Head of caudate nucleus (tissue), 42 donors: ENCODE measurements around the gene ANKH.

Source experiments
- DNase-seq, 42 donors: peaks; one replicate each; pipeline versions ENCODE4 v3.0.0 to v3.0.0-alpha.2; 2020 to 2021; ENCODE audit warnings: mixed read lengths in 7 of 42
- intact Hi-C: fragments of 100-400 bp; cut with DNase I; formaldehyde crosslinking; loops from one replicate; pipeline ENCODE4 v1.15.0; 2022

Gene ANKH

GRCh38 chr5:14778792-14779070 is 92.8 kb downstream of the ANKH start:
- DNase-seq = no peak
- intact Hi-C loops = no loop called here

GRCh38 chr5:14777932-14778791 is 93.4 kb downstream of the ANKH start:
- intact Hi-C loops = no loop called here
- DNase-seq = no peak

- intact Hi-C loops = no loop called here
- DNase-seq = no peak
These were observed 94.4 kb downstream of the ANKH start for GRCh38 chr5:14777187-14777586.

GRCh38 chr5:14776602-14777001 is 95.0 kb downstream of the ANKH start:
- intact Hi-C loops = no loop called here
- DNase-seq = no peak

GRCh38 chr5:14775857-14776256 is 95.7 kb downstream of the ANKH start:
- intact Hi-C loops = no loop called here
- DNase-seq = peak in 14 of 42 donors; percentile 16 to 64 (median 33)

GRCh38 chr5:14773588-14773987 is 98.0 kb downstream of the ANKH start:
- no peak for DNase-seq
- intact Hi-C loops = no loop called here

- no peak for DNase-seq
- intact Hi-C loops = no loop called here
These were observed 99.6 kb downstream of the ANKH start for GRCh38 chr5:14771972-14772371.

- no peak for DNase-seq
- intact Hi-C loops = no loop called here
These were observed 100.4 kb downstream of the ANKH start for GRCh38 chr5:14771189-14771588.

GRCh38 chr5:14768508-14769365 is 102.8 kb downstream of the ANKH start:
- intact Hi-C loops = no loop called here
- no peak for DNase-seq

- intact Hi-C loops = no loop called here
- DNase-seq = no peak
These were observed 103.7 kb downstream of the ANKH start for GRCh38 chr5:14767735-14768507.

GRCh38 chr5:14767053-14767452 is 104.5 kb downstream of the ANKH start:
- no peak for DNase-seq
- intact Hi-C loops = no loop called here

- no peak for DNase-seq
- intact Hi-C loops = no loop called here
These were observed 105.0 kb downstream of the ANKH start for GRCh38 chr5:14766584-14766983.

- intact Hi-C loops = no loop called here
- DNase-seq = no peak
These were observed 106.0 kb downstream of the ANKH start for GRCh38 chr5:14765587-14765986.

GRCh38 chr5:14762549-14763216 is 108.9 kb downstream of the ANKH start:
- intact Hi-C loops = no loop called here
- no peak for DNase-seq

- peak in 10 of 42 donors; percentile 20 to 50 (median 28) for DNase-seq
- intact Hi-C loops = no loop called here
These were observed 111.0 kb downstream of the ANKH start for GRCh38 chr5:14760548-14761002.

GRCh38 chr5:14759744-14760547 is 111.6 kb downstream of the ANKH start:
- intact Hi-C loops = no loop called here
- peak in 10 of 42 donors; percentile 13 to 61 (median 34) for DNase-seq

GRCh38 chr5:14757850-14758249 is 113.7 kb downstream of the ANKH start:
- intact Hi-C loops = no loop called here

GRCh38 chr5:14756478-14756877 is 115.1 kb downstream of the ANKH start:
- intact Hi-C loops = no loop called here
- no peak for DNase-seq

More at GRCh38 chr5:14757850-14758249, 113.7 kb downstream of the ANKH start:
- no peak for DNase-seq
